HG02938 (cell line): ENCODE results near the gene CCDC88B.

Experiments
- ATAC-seq: cut with Tn5 transposase; IDR thresholded peaks from one replicate; pipeline ENCODE4 v1.9.1; 2021; ENCODE audit warnings: mild to moderate bottlenecking, moderate library complexity; ENCODE audit not compliant: unreplicated experiment

The CCDC88B gene

DNA sequence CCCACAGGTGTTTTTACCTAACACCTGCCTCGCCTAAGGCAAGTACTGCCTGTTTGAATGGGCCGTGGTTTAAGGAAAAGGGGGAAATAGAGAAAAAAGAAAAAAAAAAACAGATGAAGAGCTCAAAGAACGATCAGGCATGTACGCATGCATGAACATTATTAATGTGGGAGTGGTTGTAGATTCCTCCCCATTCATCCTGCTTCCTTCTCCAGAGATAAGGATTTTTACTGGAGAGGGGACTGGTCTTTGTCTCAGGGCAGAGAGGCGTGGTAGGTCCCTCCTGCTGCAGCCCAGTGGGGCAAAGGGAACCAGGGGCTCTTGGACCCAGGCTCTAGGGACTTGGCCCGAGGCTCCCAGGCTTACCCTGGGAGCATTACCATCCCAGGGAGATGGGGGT lies 42.0 kb downstream of the CCDC88B start:
- no peak for ATAC-seq

DNA sequence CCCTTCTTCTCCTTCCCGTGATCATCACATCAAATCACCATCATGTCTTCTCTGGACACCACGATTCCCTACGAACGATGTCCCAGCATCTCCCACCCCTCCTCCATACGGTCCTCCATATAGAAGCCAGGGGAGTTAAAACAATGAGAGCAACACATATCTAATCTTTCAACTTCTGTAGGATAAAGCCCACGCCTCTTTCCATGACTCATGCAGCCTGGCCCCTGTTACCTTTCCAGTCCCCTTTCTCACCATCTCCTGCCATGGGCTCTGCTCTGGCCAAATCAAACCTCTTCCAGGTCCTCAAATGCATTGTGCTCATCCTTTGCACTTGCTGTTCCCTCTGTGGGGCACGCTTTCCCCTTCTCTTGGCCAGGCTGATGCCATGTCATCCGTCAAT lies 42.6 kb downstream of the CCDC88B start:
- no peak for ATAC-seq

DNA sequence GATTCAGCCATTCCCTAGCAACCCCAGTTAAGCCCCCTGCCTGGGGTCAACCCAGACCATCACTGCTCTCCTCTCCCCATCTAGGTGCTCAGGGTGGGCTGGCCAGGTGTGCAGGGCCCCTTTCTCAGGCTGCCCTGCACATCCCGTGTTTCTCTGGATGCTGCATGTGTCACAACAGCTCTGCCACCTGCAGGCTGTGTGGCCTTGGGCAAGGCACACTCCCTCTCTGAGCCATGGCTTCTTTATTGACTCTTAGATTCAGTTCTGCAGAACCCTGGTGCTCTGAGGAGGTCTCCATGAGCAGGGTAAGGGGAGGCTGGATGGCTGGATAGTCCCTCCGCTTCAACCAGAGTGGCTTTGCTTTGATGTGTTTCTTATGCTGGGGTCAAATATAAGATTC lies 43.6 kb downstream of the CCDC88B start:
- ATAC-seq = no peak

- no peak for ATAC-seq
Observed at GRCh38 chr11:64384028-64384737, 44.2 kb downstream of the CCDC88B start.

- ATAC-seq = no peak
Observed at GRCh38 chr11:64384981-64385944, 45.3 kb downstream of the CCDC88B start.

- no peak for ATAC-seq
Observed at GRCh38 chr11:64385945-64386704, 46.1 kb downstream of the CCDC88B start.

GRCh38 chr11:64387916-64388315 lies 47.9 kb downstream of the CCDC88B start:
- ATAC-seq = no peak

DNA sequence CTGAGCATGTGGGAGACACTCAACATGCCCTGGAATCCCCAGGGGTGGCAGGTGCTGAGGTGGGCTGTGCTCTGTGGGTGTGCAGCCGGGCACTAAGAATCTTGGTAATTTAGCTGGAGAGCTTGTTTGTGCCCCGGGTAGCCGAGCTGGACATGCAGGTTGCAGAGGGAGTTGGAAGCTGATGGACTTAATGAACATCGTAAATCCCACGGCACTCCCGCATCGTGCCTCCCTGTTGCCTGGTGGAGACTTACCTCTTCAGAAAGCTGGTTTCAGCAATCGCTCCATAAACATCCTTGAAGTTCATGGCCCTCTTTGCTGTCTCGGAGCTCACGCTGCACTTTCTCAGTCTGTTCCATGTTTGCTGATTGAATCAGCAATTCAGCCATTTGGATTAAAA lies 48.9 kb downstream of the CCDC88B start:
- no peak for ATAC-seq

DNA sequence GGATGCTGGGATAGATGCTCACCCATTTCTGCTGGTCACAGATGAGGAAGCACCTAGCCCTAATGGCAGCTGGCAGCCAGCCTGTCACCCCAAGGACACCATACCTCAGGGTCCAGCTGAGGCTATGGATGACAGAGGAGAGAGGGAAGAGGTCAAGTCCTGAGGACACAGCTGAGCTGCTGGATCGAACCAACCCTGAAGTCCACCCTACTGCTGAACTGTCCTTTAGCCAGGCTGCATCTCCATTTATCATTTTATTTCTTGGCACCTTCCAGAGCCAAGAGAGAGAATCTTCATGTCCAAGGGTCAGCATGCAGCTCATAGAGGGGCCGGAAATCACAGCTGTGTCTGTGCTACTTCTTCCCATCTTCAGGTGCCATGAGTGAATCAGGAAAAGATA lies 49.8 kb downstream of the CCDC88B start:
- ATAC-seq = no peak

GRCh38 chr11:64390558-64390957 lies 50.6 kb downstream of the CCDC88B start:
- no peak for ATAC-seq

GRCh38 chr11:64391839-64392238 lies 51.8 kb downstream of the CCDC88B start:
- no peak for ATAC-seq

DNA sequence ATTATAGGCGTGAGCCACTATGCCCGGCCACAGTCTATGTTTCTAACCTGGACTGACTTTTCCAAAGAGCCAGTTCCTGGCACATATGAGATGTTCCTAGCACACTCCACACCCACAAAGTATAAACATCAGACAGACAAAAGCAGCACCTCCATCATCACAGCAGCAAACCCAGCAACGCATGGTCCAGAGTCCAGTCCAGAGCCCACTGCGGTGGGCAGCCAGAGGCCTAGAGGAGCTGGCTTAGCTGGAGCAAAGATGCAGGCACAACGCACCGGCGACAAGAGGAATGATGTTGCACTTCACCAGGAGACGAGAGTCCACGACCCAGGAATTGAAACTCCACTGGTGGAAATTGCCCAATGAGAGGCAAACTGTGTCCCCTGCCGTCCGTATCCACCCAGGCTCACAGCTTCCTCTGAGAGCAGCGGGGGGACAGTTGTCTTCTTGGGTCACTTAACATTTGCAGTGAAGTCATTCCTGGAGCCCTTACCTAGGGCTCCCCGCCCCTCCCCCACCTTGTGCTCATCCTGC lies 55.6 kb downstream of the CCDC88B start:
- ATAC-seq = no peak

DNA sequence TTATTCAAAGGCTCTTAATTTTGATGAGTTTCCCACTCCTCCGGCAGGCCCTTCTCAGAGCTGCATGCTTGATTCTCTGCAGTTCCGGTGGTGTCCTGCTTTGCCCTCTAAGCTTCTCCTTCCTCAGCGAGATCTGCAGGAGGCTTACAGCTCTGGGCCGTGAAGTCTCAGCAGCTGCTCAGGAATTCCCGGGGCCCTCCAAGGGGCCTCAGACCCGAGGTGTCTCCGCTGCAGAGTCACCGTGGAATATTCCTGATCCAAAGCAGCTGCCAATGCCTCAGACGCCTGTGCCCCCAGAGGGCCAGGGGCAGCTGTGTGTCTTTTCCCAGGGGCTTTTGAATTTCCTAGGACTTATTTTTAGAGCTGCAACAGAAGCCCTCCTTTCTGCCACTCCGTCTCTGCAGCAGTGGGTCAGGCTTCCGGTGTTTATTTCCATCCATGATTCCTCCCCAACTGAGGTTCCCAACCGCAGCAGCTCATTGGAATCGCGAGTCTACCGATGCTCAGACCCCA lies 56.1 kb downstream of the CCDC88B start:
- ATAC-seq = no peak

- ATAC-seq = no peak
Observed at GRCh38 chr11:64400102-64400501, 60.1 kb downstream of the CCDC88B start.

- no peak for ATAC-seq
Observed at GRCh38 chr11:64400667-64401066, 60.7 kb downstream of the CCDC88B start.

- no peak for ATAC-seq
Observed at GRCh38 chr11:64401775-64402174, 61.8 kb downstream of the CCDC88B start.

- no peak for ATAC-seq
Observed at GRCh38 chr11:64403106-64403505, 63.1 kb downstream of the CCDC88B start.

DNA sequence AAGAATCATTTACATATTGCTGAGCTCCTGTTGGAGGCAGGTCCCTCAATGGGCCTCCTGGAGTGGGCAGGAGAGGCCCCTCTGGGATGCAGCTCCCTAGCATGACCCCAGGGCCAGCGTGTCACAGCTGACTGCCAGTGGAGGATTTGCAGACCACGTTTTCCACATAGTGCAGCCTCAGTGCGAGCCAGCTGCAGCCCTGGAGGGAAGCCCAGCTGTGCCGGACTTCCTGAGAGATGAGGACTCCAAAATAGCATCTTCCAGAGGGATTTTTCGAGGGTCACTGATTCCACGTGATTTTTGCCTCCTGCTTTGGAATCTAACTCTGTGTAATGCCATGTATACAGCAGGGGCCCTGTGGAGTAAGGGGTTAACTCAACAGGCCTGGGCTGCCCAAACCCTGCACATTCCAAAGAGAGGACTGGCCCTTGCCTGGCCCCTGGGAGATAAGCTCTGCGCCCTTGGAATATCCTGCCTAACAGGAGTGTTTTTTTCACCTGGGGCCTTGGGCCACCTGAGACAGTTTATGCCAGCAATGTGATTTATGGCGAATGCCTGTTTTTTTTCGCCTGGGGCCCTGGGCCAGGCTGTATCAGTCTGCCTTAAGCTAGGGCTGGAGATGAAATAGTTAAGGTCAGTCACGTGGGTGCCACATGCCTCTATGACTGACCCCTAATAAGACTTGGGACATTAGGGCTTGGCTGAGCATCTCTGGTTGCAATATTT lies 66.4 kb downstream of the CCDC88B start:
- ATAC-seq = no peak
